Measurements from ENCODE around the gene ZAP70. TPM values are rescaled to one million over a fixed set of nuclear protein-coding genes. Genes with fewer than 3 reads are reported as not detected.

Gene ZAP70
- total RNA-seq, 1 experiment from 2014 or later = not detected

Other genes with a start within 250 kb of the ZAP70 start
- gene ANKRD36B, start 123.7 kb upstream of the ZAP70 start, total RNA-seq (2014; rRNA removed; shearing (Covaris generic)) = 5.5 and 8.5 TPM in 2 replicates
- 233 and 275 TPM in 2 replicates for gene COX5B, start 67.5 kb upstream of the ZAP70 start, total RNA-seq (2014; rRNA removed; shearing (Covaris generic))
- gene ACTR1B, start 49.5 kb upstream of the ZAP70 start, total RNA-seq (2014; rRNA removed; shearing (Covaris generic)) = 22.1 and 28.3 TPM in 2 replicates
- 0.24 TPM in 1 of 2 replicates, not detected in the other for gene C2orf92, start 43.9 kb upstream of the ZAP70 start, total RNA-seq (2014; rRNA removed; shearing (Covaris generic))

Data from SJSA1 (cell line).